ENCODE data around the gene NME3.
A peak's percentile ranks its signal among the peaks of the same experiment; 100 is the strongest.
"Not testable (repeated sequence)": the region's sequence is repeated elsewhere in the genome, so short reads cannot be mapped to it uniquely, and the experiment has no call there.

Gene NME3

DNA sequence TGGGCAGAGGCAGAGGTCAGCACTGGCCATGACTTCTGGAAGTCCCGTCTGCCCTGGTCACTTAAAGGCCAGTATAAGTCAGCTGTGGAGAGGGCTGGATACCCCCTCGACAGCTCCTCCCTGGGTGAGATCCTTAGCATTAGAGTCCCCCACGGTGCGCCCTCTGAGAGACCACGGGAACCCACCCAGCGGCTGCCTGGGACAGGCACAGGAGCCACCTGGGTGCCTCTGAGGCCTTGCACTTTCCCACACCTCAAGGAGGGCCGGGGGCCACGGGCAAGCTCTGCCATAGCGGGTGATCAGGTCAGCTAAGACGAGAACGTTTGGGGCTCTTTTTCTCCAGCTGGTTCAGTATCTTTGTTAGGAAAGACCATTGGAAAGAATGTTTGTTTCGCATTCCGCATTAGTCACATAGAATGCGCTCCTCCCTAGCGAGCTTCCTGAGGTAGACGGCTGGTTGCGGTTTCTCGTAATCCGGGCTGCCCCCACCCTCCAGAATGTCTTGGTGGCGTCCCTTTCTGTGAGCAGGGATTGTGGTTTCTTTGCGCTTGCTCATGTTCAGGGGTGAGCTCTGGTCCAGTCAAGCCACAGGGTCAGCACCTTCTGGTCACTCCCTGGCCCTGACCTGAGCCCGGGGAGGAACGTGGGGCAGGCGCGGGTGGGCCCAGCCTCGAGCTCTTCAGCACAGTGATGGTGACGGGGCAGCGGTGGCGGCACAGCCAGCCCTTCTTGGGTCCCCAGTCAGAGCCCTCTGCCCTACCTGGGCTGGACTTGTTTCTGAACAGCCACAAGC lies 25.2 kb downstream of the NME3 start:
- peak; percentile 83 for DNase-seq

- no peak for DNase-seq
Observed at GRCh38 chr16:1745181-1745899, 26.0 kb downstream of the NME3 start.

GRCh38 chr16:1744338-1744840 lies 27.0 kb downstream of the NME3 start:
- DNase-seq: no peak

GRCh38 chr16:1743376-1744337 lies 27.7 kb downstream of the NME3 start:
- DNase-seq: no peak

DNA sequence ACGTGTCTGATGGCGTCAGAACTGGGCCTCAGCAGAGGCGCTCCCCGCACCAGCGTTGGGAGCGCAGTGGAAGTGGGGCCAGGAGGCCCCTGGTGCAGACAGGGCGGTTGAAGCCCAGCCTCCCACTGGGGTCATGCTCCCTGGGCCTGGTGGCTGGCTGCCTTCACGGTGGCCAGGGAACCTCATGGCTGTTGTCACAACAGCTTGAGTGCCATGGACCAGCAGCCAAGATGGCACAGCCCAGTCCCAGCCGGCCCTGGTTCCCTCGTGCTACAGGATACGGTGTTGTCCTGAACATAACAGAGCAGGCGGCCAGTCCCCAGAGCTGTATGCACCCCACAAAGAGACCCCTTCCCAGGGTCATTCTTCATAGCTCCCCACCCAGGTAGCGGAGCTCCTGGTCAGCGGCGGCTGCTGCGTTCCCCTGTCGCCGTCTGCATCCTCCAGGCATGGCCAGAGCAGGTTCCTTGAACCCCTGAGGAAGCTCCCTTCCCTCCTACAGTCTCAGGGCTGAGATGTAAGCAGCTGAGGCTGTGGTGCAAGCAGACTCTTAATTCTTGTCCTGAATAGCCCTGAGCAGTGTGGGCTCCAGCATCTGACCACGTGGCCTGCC lies 29.7 kb downstream of the NME3 start:
- DNase-seq: no peak

DNA sequence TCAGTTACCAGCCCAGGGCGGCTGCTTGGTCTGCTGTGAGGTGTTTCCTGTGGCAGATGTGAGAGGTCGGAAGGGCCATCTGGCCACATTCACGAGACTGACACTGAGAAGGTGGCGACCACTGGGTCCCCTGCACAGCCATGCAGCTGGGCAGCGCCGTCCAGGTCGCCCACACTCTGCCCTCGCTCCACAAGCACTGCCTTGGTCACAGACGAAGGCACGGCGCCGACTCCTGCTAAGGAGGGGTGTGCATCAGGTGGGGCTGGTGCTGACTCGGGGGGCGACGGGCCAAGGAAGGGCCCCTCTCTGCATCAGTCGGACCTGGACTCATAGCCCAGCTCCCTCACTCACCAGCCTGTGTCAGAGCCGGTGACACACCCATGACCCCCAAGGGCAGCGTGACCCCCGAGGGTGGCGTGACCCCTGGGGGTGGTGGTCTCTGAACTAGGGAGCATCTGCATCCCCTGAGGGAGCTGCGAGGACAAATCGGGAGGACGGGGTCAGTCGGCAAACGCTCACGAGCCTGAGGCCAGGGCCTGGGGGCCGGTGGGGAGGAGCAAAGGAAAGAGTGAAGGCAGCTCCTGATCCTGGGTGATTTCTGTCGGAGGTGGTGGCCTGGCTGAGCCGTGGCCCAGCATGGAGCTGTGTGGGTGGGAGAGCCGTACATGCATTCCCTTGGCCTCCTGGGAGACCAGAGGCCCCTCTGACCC lies 30.4 kb downstream of the NME3 start:
- no peak for DNase-seq

DNA sequence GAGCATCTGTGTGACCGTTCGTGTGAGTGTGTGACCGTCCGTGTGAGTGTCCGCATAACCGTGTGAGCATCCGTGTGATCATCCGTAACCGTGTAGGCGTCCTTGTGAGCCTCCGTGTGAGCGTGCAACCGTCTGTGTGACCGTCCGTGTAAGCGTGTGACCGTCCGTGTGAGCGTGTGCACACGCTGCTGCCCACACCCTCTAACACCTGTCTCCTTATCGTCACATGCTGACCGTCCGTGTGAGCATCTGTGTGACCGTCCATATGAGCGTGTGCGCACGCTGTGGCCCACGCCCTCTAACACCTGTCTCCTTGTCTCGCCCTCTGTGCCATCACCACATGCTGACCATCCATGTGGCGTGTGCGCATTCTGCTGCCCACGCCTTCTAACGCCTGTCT lies 31.1 kb downstream of the NME3 start:
- DNase-seq: no peak

DNA sequence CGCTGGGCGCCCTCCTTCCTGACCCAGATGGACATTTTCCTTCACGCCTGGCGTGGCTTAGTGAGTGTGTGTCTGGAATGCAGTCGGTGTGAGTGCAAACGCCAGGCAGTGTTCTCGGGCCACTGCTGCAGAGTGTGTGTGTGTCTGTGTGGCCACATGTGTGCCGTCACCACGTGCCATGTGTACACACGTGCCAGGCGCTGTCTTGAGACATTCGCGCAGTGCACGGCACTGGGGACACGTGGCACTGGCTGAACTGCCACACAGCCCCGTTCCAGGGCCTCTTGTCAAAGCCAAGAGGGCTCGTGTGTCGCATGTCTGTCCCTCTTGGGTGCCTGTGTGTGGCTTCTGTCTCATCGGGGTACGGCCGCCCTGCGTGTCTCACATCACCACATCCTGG lies 36.5 kb downstream of the NME3 start:
- DNase-seq: no peak

DNA sequence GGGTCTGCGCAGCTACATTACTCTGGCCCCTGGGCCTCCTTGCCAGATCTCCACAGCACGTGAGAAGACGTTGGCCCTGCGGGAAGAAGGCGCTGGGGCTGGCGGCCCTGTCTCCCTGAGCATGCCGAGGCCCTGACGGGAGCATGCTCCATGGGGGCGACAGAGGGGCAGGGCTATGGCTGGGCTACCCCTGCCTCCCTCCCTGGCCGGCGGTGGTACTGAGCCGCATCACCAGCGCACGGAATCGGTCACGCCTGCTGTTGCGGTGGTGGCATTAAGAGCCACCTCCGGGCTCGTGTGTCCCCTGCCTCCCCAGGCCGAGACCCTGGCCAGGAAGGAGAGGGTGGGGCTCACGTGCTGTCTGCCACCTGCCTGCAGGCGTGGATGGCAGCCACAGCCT lies 37.2 kb downstream of the NME3 start:
- no peak for DNase-seq

- not testable (repeated sequence) for DNase-seq
Observed at GRCh38 chr16:1732551-1732987, 38.8 kb downstream of the NME3 start.

GRCh38 chr16:1732071-1732470 lies 39.3 kb downstream of the NME3 start:
- no peak for DNase-seq

GRCh38 chr16:1731603-1732002 lies 39.7 kb downstream of the NME3 start:
- DNase-seq: no peak

- DNase-seq: no peak
Observed at GRCh38 chr16:1731073-1731472, 40.3 kb downstream of the NME3 start.

- DNase-seq: no peak
Observed at GRCh38 chr16:1729445-1729844, 41.9 kb downstream of the NME3 start.

GRCh38 chr16:1729026-1729425 lies 42.3 kb downstream of the NME3 start:
- DNase-seq: no peak

DNA sequence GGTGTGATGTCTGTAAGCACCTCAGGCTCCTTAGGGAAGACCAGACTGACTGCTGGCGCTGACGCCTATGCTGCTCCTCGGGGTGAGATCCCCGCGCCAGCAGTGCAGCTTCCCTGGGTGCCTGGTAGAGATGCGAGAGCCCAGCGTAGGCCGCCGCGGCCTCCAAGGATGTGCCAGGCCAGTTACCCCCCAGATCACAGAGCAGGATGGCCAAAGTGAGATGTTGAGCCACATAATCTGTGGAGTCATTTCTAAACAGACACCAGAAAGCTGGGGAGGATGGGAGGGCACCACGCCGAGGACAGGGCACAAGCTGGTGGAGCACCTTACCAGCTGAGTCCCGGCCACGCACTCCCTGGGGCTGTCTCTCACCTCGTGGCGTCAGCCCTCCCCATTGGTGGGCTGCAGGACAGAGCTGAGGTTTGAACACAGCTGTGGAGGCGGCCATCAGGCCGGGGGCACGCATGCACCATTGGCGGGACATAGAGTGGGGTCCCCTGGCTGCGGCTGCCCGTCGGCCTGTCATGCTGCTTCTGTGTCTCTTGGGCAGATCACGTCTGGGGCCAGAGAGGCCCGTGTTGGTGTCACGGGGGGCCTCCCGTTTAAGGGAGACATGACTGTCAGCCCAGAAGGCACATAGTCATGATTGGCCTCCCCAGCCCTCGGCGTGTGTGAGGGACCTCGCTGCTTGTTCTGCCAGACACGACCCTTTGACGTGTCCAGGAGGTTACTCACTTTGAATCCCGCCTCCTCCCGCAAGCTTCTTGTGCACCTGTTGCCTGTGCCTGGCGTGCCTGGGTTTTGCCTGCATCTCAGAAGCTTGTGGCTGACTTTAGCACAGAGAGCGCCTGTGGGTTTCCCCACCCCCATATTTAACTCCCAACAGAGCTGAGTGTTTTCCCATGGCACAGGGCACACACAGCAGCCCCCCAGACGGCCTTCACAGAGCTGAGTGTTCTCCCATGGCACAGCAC lies 43.4 kb downstream of the NME3 start:
- no peak for DNase-seq

GRCh38 chr16:1726661-1727502 lies 44.5 kb downstream of the NME3 start:
- no peak for DNase-seq

DNA sequence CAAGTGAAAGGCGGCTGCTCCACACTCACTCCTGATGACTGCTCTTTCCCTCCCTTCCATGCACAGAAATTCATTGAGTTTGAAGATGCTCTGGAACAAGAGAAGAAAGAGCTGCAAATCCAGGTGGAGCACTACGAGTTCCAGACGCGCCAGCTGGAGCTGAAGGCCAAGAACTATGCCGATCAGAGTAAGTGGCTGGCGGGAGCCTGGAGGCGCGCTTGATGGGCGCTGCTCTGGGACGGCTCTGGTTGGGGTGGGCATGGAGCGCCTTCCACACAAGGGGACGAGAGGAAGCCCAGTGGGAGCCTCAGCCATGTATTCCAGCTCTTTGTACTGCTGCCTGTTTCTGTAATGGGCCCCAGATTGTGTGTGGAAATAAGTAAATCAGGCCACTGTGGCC lies 46.9 kb downstream of the NME3 start:
- DNase-seq: no peak

DNA sequence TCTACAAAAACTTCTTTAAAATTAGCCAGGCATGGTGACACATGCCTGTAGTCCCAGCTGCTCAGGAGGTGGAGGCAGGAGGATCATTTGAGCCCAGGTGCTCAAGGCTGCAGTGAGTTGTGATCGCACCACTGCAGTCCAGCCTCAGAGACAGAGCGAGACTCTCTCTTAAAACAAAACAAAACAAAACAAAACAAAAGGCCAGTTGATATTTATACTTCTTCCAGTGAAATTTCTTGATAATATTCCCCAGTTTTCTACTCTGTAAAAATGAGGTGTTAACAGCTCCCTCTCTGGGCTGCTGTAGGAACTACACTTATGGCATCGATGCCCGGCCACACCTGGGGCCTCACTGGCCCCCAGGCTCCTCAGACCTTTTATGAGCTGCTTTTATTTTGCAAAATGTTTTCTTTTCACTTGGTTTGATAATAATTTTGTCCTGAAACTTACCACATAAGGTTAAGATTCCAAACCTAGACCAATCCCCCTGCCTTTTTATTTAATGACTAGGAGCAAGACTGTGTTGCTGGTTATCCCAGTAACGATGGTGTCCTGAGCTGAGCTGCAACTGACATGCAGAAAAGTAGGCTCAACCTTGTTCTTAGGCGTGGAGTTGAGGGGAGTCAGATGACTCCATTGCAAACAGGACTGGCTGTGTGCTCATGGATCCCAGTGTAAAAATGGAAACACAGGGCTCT lies 47.7 kb downstream of the NME3 start:
- DNase-seq: no peak
